NK-92 treated with Interleukin-12 subunit alpha and Interleukin-12 subunit beta, amount 100 ng/mL, for 24 hours (cell line): Measurements from ENCODE around the gene KCNH3.

ENCODE experiments used
- DNase-seq: peaks from one replicate; lab custom pipeline; 2025; lab: John Stamatoyannopoulos, UW

Gene KCNH3

DNA sequence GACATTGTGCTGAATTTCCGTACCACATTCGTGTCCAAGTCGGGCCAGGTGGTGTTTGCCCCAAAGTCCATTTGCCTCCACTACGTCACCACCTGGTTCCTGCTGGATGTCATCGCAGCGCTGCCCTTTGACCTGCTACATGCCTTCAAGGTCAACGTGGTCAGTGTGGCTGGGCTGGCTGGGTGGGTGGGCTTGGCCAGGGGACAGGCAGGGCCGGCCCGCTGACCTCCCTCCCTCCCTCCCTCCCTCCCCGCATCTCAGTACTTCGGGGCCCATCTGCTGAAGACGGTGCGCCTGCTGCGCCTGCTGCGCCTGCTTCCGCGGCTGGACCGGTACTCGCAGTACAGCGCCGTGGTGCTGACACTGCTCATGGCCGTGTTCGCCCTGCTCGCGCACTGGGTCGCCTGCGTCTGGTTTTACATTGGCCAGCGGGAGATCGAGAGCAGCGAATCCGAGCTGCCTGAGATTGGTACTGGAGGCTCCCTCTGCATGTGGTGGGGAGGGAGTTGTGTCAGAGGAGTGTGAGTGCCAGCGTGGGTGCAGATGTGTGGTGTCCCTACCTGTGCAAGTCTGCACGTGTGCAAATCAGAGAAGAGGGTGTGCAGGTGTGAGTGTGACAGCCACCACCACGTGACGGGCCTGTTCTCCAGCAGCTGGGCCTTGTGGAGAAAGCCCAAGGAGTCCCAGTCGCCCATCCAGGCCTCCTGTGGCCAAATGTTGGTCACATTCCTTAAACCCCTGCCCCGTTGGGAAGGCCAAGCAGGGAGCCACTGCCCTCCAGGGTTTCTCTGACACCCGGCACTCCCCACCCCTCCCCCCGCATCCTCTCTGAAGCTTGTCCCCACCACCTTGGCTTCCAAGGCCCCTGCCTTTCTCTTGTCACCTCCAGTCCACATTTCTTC lies 5.3 kb downstream of the KCNH3 start:
- DNase-seq: no peak

- DNase-seq: no peak
Observed at GRCh38 chr12:49545815-49546214, 7.0 kb downstream of the KCNH3 start.

DNA sequence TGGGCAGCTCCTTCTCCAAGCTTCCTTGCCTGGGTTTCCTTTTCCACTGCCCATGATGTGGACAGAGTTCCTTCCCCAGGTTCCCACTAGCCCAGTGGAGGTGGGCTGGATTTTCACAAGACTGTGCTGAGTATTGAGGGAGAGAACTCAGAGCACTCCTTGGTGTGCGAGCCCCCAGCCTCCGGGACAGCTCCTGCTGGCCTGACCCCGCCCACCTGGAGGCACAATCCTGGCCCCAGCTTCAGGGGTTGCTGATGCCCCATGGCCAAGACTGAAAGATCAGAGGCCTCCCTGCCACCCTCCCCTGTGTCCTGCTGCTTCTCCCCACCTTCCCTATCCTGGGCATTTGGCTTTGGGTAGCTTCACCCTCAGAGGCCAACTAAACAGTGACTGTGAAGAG lies 7.7 kb downstream of the KCNH3 start:
- DNase-seq: no peak

DNA sequence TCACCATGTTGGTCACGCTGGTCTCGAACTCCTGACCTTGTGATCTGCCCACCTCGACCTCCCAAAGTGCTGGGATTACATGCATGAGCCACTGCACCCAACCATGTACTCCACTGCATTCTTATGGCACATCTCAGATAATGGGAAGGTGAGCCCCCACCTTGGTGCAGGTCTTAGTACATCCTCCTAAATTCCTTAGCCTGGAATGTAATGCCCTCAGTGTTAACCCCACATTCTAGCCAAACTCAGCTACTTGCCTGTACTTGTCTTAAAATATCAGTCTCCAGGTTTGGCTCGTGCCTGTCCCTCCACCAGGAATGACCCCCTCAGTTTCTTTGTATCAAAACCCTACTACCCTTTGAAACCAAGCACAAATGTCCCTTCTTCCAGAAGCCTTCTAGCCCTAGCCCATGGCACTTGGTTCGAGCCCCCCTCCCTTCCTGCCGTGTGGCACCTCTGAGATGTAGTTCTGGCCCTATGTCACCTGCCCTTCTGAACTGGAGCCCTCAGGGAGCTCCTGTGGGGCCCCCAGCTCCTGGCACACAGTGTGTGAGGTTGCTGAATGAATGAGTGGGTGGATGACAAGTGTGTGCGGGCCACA lies 8.4 kb downstream of the KCNH3 start:
- no peak for DNase-seq

DNA sequence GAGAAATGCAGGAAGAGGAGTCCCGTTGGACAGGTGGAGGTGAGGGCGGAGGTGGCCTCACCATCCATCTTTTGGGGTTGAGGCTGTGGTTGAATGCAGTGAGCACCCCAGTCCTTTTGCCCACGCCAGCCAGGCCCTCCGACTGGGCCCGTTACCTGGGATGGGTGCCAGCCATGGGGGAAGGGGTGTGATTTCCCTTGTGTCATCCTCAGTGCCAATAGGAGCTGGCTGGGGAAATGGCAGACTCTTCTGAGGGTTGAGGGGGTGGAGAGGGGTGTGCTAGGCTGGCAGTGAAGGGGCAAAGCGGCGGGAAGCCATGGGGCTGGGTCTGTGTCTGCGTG lies 9.6 kb downstream of the KCNH3 start:
- DNase-seq: no peak

- no peak for DNase-seq
Observed at GRCh38 chr12:49548822-49549648, 10.2 kb downstream of the KCNH3 start.

- DNase-seq: no peak
Observed at GRCh38 chr12:49549735-49550692, 11.2 kb downstream of the KCNH3 start.

GRCh38 chr12:49550693-49551252 lies 11.9 kb downstream of the KCNH3 start:
- no peak for DNase-seq

DNA sequence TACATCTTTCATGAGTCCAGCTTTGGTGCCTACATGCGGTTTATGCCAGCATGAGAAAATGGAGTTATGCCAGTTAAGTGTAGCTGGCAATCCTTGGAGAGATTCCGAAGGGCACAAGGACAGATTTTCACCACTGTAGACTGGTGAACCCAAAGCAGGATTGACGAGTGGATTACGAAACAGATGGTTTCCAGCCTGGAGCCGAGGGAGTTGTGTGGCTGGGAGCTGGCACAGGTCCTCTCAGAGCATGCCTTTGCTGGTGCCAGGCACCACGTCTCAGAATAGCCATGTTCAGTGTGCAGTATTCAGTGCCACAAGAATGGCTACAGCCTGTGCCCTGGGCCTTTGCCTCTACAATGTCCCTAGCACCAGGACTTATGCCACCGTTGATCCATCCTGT lies 13.2 kb downstream of the KCNH3 start:
- DNase-seq: no peak

GRCh38 chr12:49552425-49552824 lies 13.6 kb downstream of the KCNH3 start:
- no peak for DNase-seq

DNA sequence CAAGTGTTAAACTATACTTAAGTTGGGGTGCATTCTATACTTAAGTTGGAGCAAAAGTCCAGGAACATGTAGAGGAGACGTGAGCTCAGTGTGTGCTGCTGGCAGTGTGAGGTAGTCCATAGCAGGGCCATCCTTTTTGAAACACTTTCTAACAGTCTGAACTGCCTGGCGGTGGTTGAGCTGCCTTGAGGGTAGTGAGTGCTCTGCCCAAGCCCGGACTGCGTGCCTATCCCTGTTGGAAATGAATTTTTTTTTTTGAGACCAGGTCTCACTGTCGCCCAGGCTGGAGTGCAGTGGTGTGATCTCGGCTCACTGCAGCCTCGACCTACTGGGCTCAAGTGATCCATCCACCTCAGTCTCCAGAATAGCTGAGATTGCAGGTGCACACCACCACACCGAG lies 14.1 kb downstream of the KCNH3 start:
- no peak for DNase-seq

DNA sequence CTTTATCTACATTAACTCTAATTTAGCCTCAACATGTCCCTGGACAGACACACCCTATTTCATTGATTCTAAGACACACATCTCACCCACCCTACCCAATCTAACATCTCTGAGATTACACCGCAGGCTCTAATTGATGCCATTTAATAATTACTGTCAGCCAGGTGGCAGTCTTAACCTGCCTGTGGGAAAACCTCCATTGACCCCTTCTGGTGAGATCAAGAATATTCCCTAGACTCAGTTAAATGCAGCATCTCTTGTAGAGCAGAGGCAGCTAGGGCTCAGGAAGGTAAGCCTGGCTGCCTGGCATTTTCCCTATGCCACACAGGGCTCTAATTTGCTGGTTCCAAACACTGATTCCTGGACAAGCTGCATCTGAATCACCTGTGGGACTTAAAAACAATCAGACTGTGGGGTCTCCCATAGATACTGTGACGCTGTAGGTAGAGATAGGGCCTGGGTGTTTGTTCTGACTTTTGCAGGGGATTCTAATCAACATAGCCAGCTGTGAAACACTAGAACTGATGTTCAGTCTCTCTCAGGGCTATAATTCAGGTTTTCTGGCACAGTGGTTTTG lies 14.8 kb downstream of the KCNH3 start:
- no peak for DNase-seq

DNA sequence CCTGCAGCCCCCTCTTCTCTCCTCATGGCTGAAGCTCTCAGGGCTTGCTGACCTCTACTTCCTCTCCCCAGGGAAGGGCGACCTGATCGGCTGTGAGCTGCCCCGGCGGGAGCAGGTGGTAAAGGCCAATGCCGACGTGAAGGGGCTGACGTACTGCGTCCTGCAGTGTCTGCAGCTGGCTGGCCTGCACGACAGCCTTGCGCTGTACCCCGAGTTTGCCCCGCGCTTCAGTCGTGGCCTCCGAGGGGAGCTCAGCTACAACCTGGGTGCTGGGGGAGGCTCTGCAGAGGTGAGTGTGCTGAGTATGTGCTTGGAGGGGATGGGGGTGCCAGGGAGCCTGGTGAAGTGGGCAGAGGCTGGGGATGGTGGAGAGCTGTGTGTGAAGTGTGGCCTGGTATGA lies 15.4 kb downstream of the KCNH3 start:
- DNase-seq: no peak

- no peak for DNase-seq
Observed at GRCh38 chr12:49555631-49556390, 17.0 kb downstream of the KCNH3 start.

DNA sequence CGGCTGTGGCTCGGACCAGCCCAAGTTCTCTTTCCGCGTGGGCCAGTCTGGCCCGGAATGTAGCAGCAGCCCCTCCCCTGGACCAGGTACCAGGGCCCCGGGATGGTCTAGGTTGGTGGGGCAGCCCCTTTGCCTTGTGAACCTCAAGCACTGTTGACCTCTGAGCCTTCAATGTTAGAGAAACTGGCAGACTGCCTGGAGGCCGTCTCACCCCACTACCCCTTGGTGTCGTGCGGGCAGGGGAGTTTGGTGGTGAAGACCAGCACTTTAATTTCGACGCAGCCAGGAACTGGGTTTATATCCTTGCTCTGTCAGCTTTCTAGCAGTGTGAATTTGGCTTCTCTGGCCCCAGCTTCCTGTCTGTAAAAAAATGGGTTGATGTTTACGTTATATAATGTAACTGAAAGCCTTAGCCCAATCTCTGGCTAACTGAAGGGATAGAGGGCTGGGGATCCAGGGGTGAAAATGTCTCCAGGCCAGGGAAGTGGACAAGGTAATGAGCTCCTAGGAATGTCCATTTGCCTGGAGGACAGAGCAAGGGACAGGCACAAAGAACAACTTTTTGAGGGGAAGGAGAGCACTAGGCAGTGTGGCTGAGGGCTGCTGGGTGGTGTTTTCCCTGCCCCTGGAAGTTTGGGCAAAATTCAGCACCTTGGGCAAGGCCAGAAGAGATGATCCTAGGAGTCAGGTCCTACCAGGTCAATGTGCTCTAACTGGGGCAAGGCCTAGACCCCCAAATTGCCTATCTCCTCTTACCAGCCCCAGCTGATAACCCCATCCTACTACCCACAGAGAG lies 17.8 kb downstream of the KCNH3 start:
- DNase-seq: no peak

GRCh38 chr12:49557187-49557916 lies 18.5 kb downstream of the KCNH3 start:
- DNase-seq: no peak

DNA sequence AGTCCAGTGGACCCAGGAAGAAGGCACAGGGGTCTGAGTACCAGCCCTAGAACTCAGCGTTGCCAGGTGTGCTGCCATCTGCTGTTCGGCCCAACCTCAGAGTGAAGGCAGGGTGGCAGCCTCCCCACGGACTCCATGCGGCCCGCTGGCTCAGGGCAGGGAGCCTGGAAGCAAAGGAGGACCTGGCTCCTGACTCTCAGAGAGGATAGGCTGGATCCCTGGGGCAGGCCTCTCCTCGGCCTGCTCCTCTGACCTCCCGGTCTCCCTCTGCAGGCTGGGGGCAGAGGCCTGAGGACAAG lies 19.0 kb downstream of the KCNH3 start:
- DNase-seq: no peak

GRCh38 chr12:49558526-49558925 lies 19.7 kb downstream of the KCNH3 start:
- no peak for DNase-seq
